LNCAP (cell line): ENCODE data around the gene FXYD5.

Experiments
- TF ChIP-seq, protein P1 (sequence below): fragments of 450-650 bp; IDR thresholded peaks from 2 replicates; pipeline ENCODE4 v1.5.1; 2017; ENCODE audit warnings: mild to moderate bottlenecking

Gene FXYD5

GRCh38 chr19:35117116-35117515, 37.4 kb upstream of the FXYD5 start:
- TF ChIP-seq, protein P1, sequence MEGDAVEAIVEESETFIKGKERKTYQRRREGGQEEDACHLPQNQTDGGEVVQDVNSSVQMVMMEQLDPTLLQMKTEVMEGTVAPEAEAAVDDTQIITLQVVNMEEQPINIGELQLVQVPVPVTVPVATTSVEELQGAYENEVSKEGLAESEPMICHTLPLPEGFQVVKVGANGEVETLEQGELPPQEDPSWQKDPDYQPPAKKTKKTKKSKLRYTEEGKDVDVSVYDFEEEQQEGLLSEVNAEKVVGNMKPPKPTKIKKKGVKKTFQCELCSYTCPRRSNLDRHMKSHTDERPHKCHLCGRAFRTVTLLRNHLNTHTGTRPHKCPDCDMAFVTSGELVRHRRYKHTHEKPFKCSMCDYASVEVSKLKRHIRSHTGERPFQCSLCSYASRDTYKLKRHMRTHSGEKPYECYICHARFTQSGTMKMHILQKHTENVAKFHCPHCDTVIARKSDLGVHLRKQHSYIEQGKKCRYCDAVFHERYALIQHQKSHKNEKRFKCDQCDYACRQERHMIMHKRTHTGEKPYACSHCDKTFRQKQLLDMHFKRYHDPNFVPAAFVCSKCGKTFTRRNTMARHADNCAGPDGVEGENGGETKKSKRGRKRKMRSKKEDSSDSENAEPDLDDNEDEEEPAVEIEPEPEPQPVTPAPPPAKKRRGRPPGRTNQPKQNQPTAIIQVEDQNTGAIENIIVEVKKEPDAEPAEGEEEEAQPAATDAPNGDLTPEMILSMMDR = no peak

DNA sequence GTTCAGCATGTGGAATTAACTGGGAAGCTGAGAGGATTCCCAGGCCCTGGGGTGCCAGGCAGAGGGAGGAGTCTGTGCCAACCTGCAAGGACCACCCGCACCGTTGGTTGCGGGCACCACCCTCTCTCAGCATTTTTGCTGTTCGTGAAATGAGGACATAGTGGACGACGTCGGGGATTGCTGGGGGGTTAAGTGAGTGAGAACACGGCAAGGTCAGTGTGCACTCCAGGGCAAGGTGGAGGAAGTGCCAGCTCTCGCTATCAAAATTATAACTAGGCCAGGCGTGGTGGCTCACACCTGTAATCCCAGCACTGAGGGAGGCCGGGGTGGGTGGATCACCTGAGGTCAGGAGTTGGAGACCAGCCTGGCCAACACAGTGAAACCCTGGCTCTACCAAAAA, 36.7 kb upstream of the FXYD5 start:
- TF ChIP-seq, protein P1 = no peak

GRCh38 chr19:35118268-35119020, 36.1 kb upstream of the FXYD5 start:
- TF ChIP-seq, protein P1 = no peak

- TF ChIP-seq, protein P1 = no peak
Measured at GRCh38 chr19:35119091-35119490, 35.4 kb upstream of the FXYD5 start.

GRCh38 chr19:35119578-35120155, 34.9 kb upstream of the FXYD5 start:
- TF ChIP-seq, protein P1 = no peak

DNA sequence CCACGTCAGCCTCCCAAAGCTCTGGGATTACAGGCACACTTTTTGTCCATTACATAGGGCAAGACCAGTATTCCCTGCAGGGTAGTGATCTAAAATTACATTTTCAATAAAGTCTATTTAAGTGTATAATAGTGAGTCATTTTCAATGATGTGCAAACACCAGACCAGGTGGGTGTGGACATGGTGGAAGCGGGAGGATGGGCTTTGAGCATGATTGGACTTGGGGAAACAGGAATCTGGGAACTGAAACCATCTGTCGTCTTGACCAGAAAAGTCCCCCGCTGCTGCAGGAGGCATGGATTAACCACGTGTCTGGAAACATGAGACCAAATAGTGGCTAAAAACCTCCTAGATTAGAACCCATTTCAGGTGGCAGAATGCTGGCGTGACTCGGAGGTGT, 34.0 kb upstream of the FXYD5 start:
- TF ChIP-seq, protein P1 = no peak

DNA sequence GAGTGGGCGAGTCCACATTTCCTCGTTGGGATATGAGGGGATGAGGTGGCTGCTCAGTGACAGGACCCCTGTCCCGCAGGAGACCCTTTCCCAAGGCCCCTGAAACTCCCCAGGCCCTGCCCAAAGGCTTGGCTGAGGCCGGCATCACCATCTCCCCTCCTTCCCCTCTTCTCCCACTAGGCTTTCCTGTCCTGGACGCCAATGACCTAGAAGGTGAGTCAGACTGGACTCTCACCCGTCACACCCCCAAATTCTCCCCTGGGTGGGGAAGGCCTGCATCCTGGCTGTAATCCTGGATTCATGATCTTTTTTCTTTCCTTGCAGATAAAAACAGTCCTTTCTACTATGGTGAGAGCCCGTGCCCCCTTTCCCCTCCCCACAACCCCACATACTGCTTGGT, 33.6 kb upstream of the FXYD5 start:
- TF ChIP-seq, protein P1 = no peak
